Smooth muscle cell (in vitro differentiated cells): ENCODE results near the gene ACO2. TPM values are rescaled to one million over a fixed set of nuclear protein-coding genes. Genes with fewer than 3 reads are reported as not detected.

ENCODE experiments used
- DNase-seq: peaks from one replicate; lab custom pipeline; 2025; ENCODE audit not compliant: unreplicated experiment; lab: John Stamatoyannopoulos, UW
- H2AFZ ChIP-seq: fragments of 200-600 bp; sonication (generic); 2 replicates; pipeline ENCODE4 v1.6.0; 2016; ENCODE audit warnings: antibody characterized with exemption, low read depth, mild to moderate bottlenecking
- H3F3A ChIP-seq: fragments of 200-600 bp; sonication (generic); 2 replicates; pipeline ENCODE4 v1.6.0; 2017; ENCODE audit warnings: antibody characterized with exemption, low read depth
- H3K27ac ChIP-seq: fragments of 200-600 bp; sonication (generic); 2 replicates; pipeline ENCODE4 v1.5.1; 2016; ENCODE audit warnings: low read depth, mild to moderate bottlenecking
- H3K27me3 ChIP-seq: fragments of 200-600 bp; sonication (generic); 2 replicates; pipeline ENCODE4 v1.6.1; 2016; ENCODE audit warnings: low read depth, mild to moderate bottlenecking
- H3K36me3 ChIP-seq: fragments of 200-600 bp; sonication (generic); 2 replicates; pipeline ENCODE4 v1.5.1; 2016; ENCODE audit warnings: low read depth
- H3K4me1 ChIP-seq: fragments of 200-600 bp; sonication (generic); 2 replicates; pipeline ENCODE4 v1.5.1; 2016; ENCODE audit warnings: low read depth
- H3K4me2 ChIP-seq: fragments of 200-600 bp; sonication (generic); 2 replicates; pipeline ENCODE4 v1.6.0; 2016; ENCODE audit warnings: mild to moderate bottlenecking
- H3K4me3 ChIP-seq: fragments of 200-600 bp; sonication (generic); 2 replicates; pipeline ENCODE4 v1.5.1; 2016; ENCODE audit warnings: mild to moderate bottlenecking
- H3K79me2 ChIP-seq: fragments of 200-600 bp; sonication (generic); 2 replicates; pipeline ENCODE4 v1.6.0; 2016; ENCODE audit warnings: low read depth, mild to moderate bottlenecking
- H3K9ac ChIP-seq: fragments of 200-600 bp; sonication (generic); 2 replicates; pipeline ENCODE4 v1.6.0; 2016; ENCODE audit warnings: low read depth
- H3K9me3 ChIP-seq: fragments of 200-600 bp; sonication (generic); replicated peaks from 2 replicates; pipeline ENCODE4 v1.5.1; 2016; ENCODE audit warnings: low read depth
- H4K20me1 ChIP-seq: fragments of 200-600 bp; sonication (generic); 2 replicates; pipeline ENCODE4 v1.6.0; 2016; ENCODE audit warnings: low read depth
- WGBS: methylation state at CpG from one replicate; pipeline ENCODE4 v1.1.7; 2016; ENCODE audit warnings: low lambda C conversion rate; 5-methylcytosine and 5-hydroxymethylcytosine counted together
- polyA plus RNA-seq: library from polyadenylated mRNA; unstranded; fragments of >200 nt; fragmentation: Nextera tagmentation; extraction: Ambion mirVana; gene quantifications from 2 replicates; pipeline ENCODE4 v1.2.1, GENCODE V29; 2016
- total RNA-seq: library from RNA; depleted of rRNA; stranded (reverse); fragments of >200 nt; gene quantifications from 2 replicates; pipeline ENCODE4 v1.2.3, GENCODE V29; 2014
- TF ChIP-seq, protein P1 (sequence below): fragments of 200-600 bp; sonication (generic); IDR thresholded peaks from 2 replicates; pipeline ENCODE4 v1.5.1; 2017; ENCODE audit warnings: borderline replicate concordance, mild to moderate bottlenecking, antibody characterized with exemption; ENCODE audit not compliant: insufficient read depth, poor library complexity, severe bottlenecking

ACO2 gene
- total and polyA plus RNA-seq, 2 experiments from 2014 or later, result 33.0 to 72.1 TPM

DNA sequence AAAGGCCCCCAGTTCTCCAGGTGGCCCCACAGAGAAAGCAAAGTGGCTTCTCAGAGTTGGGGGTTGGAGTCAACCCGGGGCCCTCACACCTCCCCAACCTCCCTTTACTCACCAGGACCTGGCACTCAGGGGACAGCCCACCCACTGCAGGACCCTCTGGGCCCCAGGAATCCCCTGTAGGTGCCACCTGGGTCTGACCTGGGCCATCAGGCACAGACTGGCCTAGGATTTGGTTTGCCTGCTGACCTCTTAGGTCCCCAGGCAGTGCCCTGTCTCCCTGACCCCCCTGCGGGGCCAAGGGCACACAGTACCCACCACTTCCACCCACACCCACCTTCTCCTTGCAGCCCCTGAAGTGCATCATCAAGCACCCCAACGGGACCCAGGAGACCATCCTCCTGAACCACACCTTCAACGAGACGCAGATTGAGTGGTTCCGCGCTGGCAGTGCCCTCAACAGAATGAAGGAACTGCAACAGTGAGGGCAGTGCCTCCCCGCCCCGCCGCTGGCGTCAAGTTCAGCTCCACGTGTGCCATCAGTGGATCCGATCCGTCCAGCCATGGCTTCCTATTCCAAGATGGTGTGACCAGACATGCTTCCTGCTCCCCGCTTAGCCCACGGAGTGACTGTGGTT is 59.3 kb downstream of the ACO2 start:
- H3K4me1 ChIP-seq, result no peaks in the 10 kb centered on the region
- no peak overlapping the region for H2AFZ ChIP-seq
- H3K4me3 ChIP-seq, result no peak overlapping the region
- peaks cover 7% of the 10 kb centered on the region for H3F3A ChIP-seq
- no peaks in the 10 kb centered on the region for H3K79me2 ChIP-seq
- no peaks in the 10 kb centered on the region for H3K36me3 ChIP-seq
- H3K27ac ChIP-seq, result no peak overlapping the region
- no peak overlapping the region for H3K9ac ChIP-seq
- no peaks in the 10 kb centered on the region for H3K27me3 ChIP-seq
- WGBS, result 98% methylated on average over 16 of the region's 16 CpGs
- no peak for DNase-seq
- TF ChIP-seq, protein P1, sequence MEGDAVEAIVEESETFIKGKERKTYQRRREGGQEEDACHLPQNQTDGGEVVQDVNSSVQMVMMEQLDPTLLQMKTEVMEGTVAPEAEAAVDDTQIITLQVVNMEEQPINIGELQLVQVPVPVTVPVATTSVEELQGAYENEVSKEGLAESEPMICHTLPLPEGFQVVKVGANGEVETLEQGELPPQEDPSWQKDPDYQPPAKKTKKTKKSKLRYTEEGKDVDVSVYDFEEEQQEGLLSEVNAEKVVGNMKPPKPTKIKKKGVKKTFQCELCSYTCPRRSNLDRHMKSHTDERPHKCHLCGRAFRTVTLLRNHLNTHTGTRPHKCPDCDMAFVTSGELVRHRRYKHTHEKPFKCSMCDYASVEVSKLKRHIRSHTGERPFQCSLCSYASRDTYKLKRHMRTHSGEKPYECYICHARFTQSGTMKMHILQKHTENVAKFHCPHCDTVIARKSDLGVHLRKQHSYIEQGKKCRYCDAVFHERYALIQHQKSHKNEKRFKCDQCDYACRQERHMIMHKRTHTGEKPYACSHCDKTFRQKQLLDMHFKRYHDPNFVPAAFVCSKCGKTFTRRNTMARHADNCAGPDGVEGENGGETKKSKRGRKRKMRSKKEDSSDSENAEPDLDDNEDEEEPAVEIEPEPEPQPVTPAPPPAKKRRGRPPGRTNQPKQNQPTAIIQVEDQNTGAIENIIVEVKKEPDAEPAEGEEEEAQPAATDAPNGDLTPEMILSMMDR, result no peak
- H4K20me1 ChIP-seq, result peaks cover 38% of the 10 kb centered on the region
- H3K9me3 ChIP-seq, result no peaks in the 10 kb centered on the region
- no peak overlapping the region for H3K4me2 ChIP-seq

- no peak for DNase-seq
- no peaks in the 10 kb centered on the region for H3K9me3 ChIP-seq
- no peak overlapping the region for H3K9ac ChIP-seq
- H3K36me3 ChIP-seq, result no peaks in the 10 kb centered on the region
- TF ChIP-seq, protein P1, result no peak
- WGBS, result 95% methylated on average over 13 of the region's 13 CpGs
- peaks cover 44% of the 10 kb centered on the region for H4K20me1 ChIP-seq
- H3K27ac ChIP-seq, result no peak overlapping the region
- H3K4me1 ChIP-seq, result no peaks in the 10 kb centered on the region
- no peak overlapping the region for H3K4me3 ChIP-seq
- H3F3A ChIP-seq, result peaks cover 3% of the 10 kb centered on the region
- no peak overlapping the region for H2AFZ ChIP-seq
- no peak overlapping the region for H3K4me2 ChIP-seq
- no peaks in the 10 kb centered on the region for H3K79me2 ChIP-seq
- no peaks in the 10 kb centered on the region for H3K27me3 ChIP-seq
Measured at GRCh38 chr22:41528938-41529561, 60.1 kb downstream of the ACO2 start.

DNA sequence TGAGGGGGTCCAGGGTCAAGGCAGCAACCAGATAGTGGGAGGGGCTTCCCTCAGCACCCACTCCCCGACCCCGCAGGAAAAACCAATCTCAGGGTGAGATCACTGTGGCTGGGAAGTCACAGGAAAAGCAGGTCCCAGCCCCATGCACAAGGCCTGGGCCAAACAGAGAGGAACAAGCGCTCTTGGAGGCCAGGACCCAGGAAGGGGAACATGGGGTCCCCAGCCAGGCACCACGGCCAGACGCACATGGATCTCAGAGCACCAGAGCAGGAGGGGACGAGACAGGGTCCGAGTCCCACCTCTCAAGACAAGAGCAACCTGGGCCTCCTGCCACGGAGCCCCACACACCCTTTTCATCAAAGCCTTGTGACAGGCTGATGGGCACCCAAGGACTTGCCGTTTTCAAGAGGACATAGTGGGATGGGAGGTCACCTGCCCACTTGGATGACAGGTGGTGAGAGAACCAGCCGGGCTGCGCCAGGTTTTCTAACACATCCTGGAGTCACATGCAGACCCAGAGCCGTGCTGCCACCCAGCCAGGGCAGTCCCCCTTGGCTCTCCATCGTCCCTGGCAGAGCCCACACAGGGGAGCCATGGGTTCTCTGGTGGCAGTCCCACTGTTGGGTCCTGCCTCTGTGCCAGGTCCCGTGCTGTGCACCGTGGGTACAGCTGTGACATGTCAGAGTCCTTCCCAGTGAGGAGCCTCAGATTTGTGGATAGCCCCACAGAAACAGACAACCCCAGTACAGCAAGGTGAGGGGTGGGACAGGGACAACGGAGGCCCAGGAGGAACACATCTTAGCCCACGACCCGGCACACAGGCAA is 62.2 kb downstream of the ACO2 start:
- Histone ChIP-seq H2AFZ (no peak overlapping the region), H3K4me1 (no peaks in the 10 kb centered on the region), H3K27me3 (no peaks in the 10 kb centered on the region), H3K36me3 (no peaks in the 10 kb centered on the region), H3K4me3 (no peak overlapping the region), H3K79me2 (no peaks in the 10 kb centered on the region), H3K27ac (no peak overlapping the region), H3F3A (peaks cover 3% of the 10 kb centered on the region), H3K4me2 (no peak overlapping the region), H4K20me1 (peaks cover 35% of the 10 kb centered on the region), H3K9ac (no peak overlapping the region), H3K9me3 (no peaks in the 10 kb centered on the region)
- WGBS, result 97% methylated on average over 17 of the region's 18 CpGs
- TF ChIP-seq, protein P1, result no peak
- DNase-seq, result no peak
